Measurements from ENCODE around the gene PDIA2.

Gene PDIA2

GRCh38 chr16:296276-296675, 13.3 kb downstream of the PDIA2 start:
- in situ Hi-C loops (cut with MboI; ENCODE audit: low sequenced_read_pairs): no loop called here

GRCh38 chr16:296806-297510, 14.0 kb downstream of the PDIA2 start:
- in situ Hi-C loops (cut with MboI; ENCODE audit: low sequenced_read_pairs): no loop called here

GRCh38 chr16:297832-298231, 14.9 kb downstream of the PDIA2 start:
- in situ Hi-C loops (cut with MboI; ENCODE audit: low sequenced_read_pairs): no loop called here

GRCh38 chr16:301235-301634, 18.3 kb downstream of the PDIA2 start:
- in situ Hi-C loops (cut with MboI; ENCODE audit: low sequenced_read_pairs): no loop called here

GRCh38 chr16:301950-302349, 19.0 kb downstream of the PDIA2 start:
- in situ Hi-C loops (cut with MboI; ENCODE audit: low sequenced_read_pairs): no loop called here

- in situ Hi-C loops (cut with MboI; ENCODE audit: low sequenced_read_pairs): no loop called here
These were observed 21.0 kb downstream of the PDIA2 start for GRCh38 chr16:303760-304505.

GRCh38 chr16:305916-306626, 23.1 kb downstream of the PDIA2 start:
- in situ Hi-C loops (cut with MboI; ENCODE audit: low sequenced_read_pairs): no loop called here

GRCh38 chr16:306911-307370, 24.0 kb downstream of the PDIA2 start:
- in situ Hi-C loops (cut with MboI; ENCODE audit: low sequenced_read_pairs): no loop called here

- in situ Hi-C loops (cut with MboI; ENCODE audit: low sequenced_read_pairs): no loop called here
These were observed 24.8 kb downstream of the PDIA2 start for GRCh38 chr16:307691-308312.

- in situ Hi-C loops (cut with MboI; ENCODE audit: low sequenced_read_pairs): no loop called here
These were observed 26.5 kb downstream of the PDIA2 start for GRCh38 chr16:309476-309875.

- in situ Hi-C loops (cut with MboI; ENCODE audit: low sequenced_read_pairs): no loop called here
These were observed 28.8 kb downstream of the PDIA2 start for GRCh38 chr16:311725-312124.

- in situ Hi-C loops (cut with MboI; ENCODE audit: low sequenced_read_pairs): no loop called here
These were observed 31.4 kb downstream of the PDIA2 start for GRCh38 chr16:314351-314750.

GRCh38 chr16:314795-315299, 31.9 kb downstream of the PDIA2 start:
- in situ Hi-C loops (cut with MboI; ENCODE audit: low sequenced_read_pairs): no loop called here

- in situ Hi-C loops (cut with MboI; ENCODE audit: low sequenced_read_pairs): no loop called here
These were observed 33.9 kb downstream of the PDIA2 start for GRCh38 chr16:316741-317464.

- in situ Hi-C loops (cut with MboI; ENCODE audit: low sequenced_read_pairs): no loop called here
These were observed 34.6 kb downstream of the PDIA2 start for GRCh38 chr16:317583-317982.

GRCh38 chr16:318628-319027, 35.7 kb downstream of the PDIA2 start:
- in situ Hi-C loops (cut with MboI; ENCODE audit: low sequenced_read_pairs): no loop called here

GRCh38 chr16:320206-320605, 37.2 kb downstream of the PDIA2 start:
- in situ Hi-C loops (cut with MboI; ENCODE audit: low sequenced_read_pairs): no loop called here

- in situ Hi-C loops (cut with MboI; ENCODE audit: low sequenced_read_pairs): no loop called here
These were observed 38.6 kb downstream of the PDIA2 start for GRCh38 chr16:321532-321931.

- in situ Hi-C loops (cut with MboI; ENCODE audit: low sequenced_read_pairs): no loop called here
These were observed 39.6 kb downstream of the PDIA2 start for GRCh38 chr16:322476-323143.

GRCh38 chr16:324201-324450, 41.2 kb downstream of the PDIA2 start:
- in situ Hi-C loops (cut with MboI; ENCODE audit: low sequenced_read_pairs): no loop called here
